Measurements from ENCODE around the gene WWP2.

WWP2 gene

DNA sequence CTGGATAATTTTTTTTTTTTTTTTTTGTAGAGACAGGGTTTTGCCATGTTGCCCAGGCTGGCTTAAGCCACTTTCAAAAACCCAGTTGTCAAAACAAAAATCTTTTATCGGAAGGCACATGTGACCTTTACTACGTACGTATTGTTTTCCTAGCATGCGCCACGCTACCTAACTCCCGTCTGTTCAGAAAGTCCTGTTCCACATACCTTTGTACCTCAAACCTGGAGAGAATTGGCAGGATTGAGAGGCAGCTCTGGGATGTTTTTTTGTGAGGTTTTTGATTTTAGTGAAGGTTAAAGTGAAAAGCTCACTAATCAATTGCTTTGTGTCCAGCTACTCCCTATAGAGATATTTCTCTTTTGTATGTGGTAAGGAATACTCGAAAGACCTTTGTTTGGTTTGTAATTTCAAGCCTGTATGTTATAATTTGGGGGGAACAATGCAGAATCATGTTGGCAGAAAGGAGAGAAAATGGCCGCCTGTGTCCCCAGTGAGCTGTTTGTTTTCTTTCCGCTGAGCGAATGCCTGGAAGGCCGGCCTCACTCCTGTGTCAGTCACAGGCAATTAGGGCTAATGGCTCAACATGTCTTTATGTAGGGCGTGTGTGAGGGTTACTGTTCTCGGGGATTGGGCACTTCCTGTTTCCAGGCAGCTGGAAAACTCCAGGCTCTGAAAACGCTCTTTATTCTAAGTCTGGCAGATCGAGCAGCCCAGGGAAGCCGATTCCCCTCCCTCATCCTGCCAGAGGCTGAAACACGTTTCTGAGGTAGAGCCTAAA lies 128.2 kb downstream of the WWP2 start:
- no peak for DNase-seq (ENCODE audit: low read depth)

GRCh38 chr16:69890892-69891282 lies 128.8 kb downstream of the WWP2 start:
- DNase-seq (ENCODE audit: low read depth) = no peak

GRCh38 chr16:69892378-69892777 lies 130.2 kb downstream of the WWP2 start:
- no peak for DNase-seq (ENCODE audit: low read depth)

GRCh38 chr16:69893106-69893505 lies 131.0 kb downstream of the WWP2 start:
- DNase-seq (ENCODE audit: low read depth) = no peak

DNA sequence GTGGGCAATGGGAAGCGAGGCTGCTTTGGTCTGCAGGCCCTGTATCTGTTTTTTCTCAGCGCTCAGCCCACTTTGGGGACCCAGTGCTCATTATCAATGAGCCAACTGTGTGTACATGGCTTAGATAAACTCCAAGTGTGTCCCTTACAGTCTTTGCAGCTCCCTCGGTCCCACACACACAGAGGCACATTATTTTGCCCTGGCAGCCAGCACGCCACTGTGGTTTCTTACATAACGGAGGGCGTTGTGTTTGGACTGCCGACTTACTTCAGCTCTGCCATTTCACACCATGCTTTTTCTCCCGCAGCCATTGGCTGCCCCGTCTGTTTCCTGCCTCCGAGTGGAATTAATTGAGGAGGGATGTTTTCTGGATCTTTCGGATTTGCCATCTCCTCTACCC lies 132.5 kb downstream of the WWP2 start:
- DNase-seq (ENCODE audit: low read depth) = no peak

GRCh38 chr16:69903865-69904415 lies 141.8 kb downstream of the WWP2 start:
- no peak for DNase-seq (ENCODE audit: low read depth)

DNA sequence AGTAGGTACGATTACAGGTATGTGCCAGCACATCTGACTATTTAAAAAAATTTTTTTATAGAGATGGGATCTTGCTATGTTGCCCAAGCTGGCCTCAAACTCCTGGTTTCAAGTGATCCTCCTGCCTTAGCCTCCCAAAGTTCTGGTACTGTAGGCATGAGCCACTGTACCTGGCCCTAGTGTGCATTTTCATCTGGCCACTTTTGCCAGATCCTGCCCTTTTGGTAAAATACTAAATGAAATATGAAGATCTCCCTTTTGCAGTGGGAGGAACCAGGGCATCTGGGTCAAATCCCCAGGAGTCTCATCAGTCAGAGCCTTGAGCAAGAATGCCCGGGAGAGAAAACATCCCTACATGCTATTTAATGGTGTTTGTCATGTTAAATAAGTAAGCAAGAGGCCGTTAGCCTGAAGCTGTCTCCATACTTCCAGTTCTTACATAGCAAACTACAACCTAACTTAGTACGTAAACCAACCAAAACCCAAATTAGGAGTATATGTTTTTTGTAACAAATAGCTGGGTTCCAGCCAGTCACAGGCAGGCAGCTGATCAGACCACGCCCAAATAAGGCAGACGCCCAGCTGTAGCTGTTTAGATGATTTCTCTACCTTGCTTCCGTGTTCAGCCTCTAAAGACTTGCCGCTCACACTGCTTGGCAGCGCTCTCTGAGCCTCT lies 142.5 kb downstream of the WWP2 start:
- DNase-seq (ENCODE audit: low read depth) = no peak

GRCh38 chr16:69905171-69905555 lies 143.0 kb downstream of the WWP2 start:
- no peak for DNase-seq (ENCODE audit: low read depth)

DNA sequence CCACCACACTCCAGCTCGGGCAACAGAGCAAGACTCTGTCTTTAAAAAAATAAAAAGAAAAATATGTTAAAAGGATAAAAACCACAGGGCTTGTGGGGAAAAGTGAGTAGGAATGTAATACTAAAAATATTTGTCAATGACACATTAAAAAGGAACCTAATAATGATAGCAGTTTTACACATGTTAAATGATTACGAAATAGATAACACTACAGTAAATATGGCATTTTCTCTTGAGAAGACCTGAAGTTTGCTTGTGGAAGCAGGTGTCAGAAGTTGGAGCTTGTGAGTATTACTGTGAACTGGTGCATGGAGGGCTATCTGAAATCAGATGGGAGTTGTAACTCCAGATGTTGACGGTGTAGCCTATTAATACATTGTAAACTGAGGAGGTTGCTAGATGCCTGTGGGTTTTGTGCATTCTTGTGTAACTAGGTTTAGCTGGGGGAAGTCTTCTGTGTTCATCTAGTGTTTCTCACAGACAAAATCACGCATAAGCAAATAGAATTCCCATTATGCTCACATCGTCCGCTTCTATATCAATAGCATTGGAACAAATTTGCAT lies 144.8 kb downstream of the WWP2 start:
- no peak for DNase-seq (ENCODE audit: low read depth)

DNA sequence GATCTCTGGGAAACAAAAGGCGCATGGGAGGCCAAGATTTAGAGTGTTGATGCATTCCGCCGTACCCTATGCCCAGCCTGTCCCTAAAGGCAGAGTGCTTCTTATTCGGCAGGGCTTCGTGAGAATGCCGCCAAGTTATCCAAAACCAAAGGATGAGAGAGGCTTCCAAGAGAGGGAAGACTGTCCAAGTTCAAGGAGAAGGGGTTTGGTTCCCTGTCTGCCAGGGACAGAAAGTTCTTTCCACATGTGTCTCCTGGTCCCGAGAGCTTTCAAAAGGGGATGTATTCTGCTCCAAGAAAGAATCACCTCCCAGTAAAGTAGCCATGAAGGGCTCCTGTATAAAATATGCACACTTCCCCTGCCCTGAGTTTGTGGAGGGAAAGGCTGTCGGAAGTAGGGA lies 146.9 kb downstream of the WWP2 start:
- no peak for DNase-seq (ENCODE audit: low read depth)

GRCh38 chr16:69909760-69910159 lies 147.6 kb downstream of the WWP2 start:
- no peak for DNase-seq (ENCODE audit: low read depth)

DNA sequence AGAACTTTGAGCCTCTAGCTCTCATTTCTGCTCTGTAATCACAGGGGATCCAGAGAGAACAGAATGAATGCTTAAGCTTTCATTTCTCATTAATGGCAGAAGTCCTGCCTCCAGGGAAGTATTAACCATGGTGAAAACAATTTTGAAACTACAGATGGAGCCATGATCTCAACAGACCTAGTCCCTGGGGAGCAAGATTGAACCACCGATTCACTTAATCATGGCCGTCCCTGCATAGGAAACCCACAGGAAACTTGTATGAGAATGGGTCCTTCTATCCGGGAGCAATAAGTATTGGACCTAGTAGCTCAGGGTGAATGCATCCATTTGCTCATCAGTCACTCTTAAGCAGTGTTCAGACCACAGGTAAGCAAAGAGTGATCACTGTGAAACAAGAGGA lies 148.8 kb downstream of the WWP2 start:
- no peak for DNase-seq (ENCODE audit: low read depth)

GRCh38 chr16:69916462-69916861 lies 154.3 kb downstream of the WWP2 start:
- DNase-seq (ENCODE audit: low read depth) = no peak

DNA sequence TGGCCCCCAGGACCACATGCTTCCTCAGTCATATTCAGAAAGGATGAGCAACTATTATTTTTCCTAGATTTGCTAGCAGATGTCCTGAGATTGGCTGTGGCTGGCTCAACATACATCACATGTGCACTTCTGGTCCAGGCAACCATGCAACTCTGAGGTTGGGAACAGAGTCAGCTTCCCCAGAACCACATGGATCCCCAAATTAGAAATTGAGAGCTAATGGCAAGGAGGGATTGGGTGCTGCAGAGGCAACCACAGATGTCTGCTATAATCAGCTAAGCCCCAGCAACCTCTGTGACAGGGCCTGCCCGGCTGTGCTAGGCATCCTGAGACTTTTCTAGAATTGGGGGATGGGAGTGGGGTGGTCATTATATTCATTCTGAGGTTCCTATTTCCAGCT lies 155.2 kb downstream of the WWP2 start:
- no peak for DNase-seq (ENCODE audit: low read depth)

DNA sequence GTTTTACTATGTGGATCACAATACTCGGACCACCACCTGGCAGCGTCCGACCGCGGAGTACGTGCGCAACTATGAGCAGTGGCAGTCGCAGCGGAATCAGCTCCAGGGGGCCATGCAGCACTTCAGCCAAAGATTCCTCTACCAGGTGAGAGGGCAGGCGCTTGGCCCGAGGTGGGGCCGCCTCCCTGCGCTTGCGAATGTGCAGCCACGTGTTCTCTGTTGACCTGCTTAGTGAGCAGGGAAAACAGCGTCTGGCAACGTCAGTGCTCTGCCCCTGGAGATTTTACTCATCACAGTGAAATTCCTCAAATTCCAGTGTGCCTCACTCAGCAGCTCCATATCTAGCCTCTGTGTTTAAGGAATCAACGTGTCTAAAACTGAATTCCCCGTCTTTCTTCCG lies 155.6 kb downstream of the WWP2 start:
- no peak for DNase-seq (ENCODE audit: low read depth)

GRCh38 chr16:69918241-69918640 lies 156.1 kb downstream of the WWP2 start:
- no peak for DNase-seq (ENCODE audit: low read depth)

GRCh38 chr16:69921127-69921526 lies 159.0 kb downstream of the WWP2 start:
- DNase-seq (ENCODE audit: low read depth) = no peak

GRCh38 chr16:69922200-69922599 lies 160.1 kb downstream of the WWP2 start:
- DNase-seq (ENCODE audit: low read depth) = no peak

- DNase-seq (ENCODE audit: low read depth) = no peak
Observed at GRCh38 chr16:69924041-69924775, 162.1 kb downstream of the WWP2 start.

DNA sequence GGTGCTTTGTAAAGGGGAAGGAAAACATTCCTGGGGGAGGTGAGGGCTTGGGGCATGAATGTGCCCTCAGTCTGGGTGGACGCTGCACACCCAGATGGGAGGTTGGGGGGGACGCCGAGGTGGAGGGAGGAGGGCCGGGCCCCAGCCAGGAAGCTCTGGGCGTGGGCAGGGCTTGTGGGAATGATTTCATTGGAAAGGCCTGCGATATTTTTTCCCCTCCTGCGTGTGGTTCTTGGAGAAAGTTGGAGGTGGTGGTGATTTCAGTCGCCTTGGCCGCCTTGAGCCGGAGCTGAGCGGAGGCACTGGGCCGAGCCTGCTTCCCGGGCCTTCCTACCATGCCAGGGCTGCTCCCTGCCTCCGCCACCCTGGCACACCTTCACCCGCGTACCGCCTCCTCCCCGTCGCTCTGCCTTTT lies 162.7 kb downstream of the WWP2 start:
- no peak for DNase-seq (ENCODE audit: low read depth)

GRCh38 chr16:69925311-69925710 lies 163.2 kb downstream of the WWP2 start:
- DNase-seq (ENCODE audit: low read depth) = no peak

- DNase-seq (ENCODE audit: low read depth) = no peak
Observed at GRCh38 chr16:69926241-69926640, 164.1 kb downstream of the WWP2 start.

All from activated T-cell treated with anti-CD3 and anti-CD28 coated beads for 24 hours (primary cell).